K562 (cell line): ENCODE measurements around the gene VWDE. TPM values are rescaled to one million over a fixed set of nuclear protein-coding genes. Genes with fewer than 3 reads are reported as not detected.
A peak's percentile ranks its signal among the peaks of the same experiment; 100 is the strongest.

Experiments used
- ATAC-seq: fragments of 200-7000 bp; cut with Tn5 transposase; 3 replicates; pipeline ENCODE4 v1.9.1; 2020; ENCODE audit warnings: moderate library complexity
- BruUV-seq: library from RNA; stranded (reverse); fragments of 400-500 nt; replicated peaks from 2 replicates; lab custom pipeline; 2021; lab: Mats Ljungman, UMichigan
- CTCF ChIA-PET: fragments of 300-600 bp; formaldehyde crosslinking; extraction: SDS; loops from one replicate; lab custom pipeline; 2021; ENCODE audit warnings: low intra/inter-chr PET ratio; lab: Yijun Ruan, JAX
- POLR2A ChIA-PET: fragments of 300-600, 350-650 bp; sonication (Branson Sonifier 250); formaldehyde crosslinking; extraction: SDS; loops from one replicate; lab custom pipeline; 2021; ENCODE audit warnings: antibody characterized with exemption, inconsistent platforms; lab: Yijun Ruan, JAX
- DNase-seq, 4 experiments: peaks; one replicate each; pipeline versions ENCODE4 v3.0.0 to v3.0.0-alpha.2; 2011 to 2018; ENCODE audit warnings: low spot score in 3 of 4, mixed read lengths in 3 of 4; ENCODE audit errors: extremely low read depth in 1 of 4
- FAIRE-seq: peaks from 2 replicates; lab custom pipeline; 2011; peaks lifted over from hg19 to GRCh38; lab: Jason Lieb, UNC
- H2AFZ ChIP-seq: 2 replicates; pipeline ENCODE4 v1.6.0; 2011; ENCODE audit warnings: low read depth, low read length, control low read depth, inconsistent platforms
- H3K27ac ChIP-seq: fragments of 200-600 bp; 3 replicates; pipeline ENCODE4 v1.8.0; 2011; ENCODE audit warnings: low read depth, mild to moderate bottlenecking, control low read depth, inconsistent platforms, low read length, moderate library complexity, mixed read lengths; ENCODE audit errors: extremely low read depth
- H3K27me3 ChIP-seq, 2 experiments: fragments of 300-600 bp in 1 of 2; 2 replicates in 1 of 2; 3 replicates in 1 of 2; pipeline versions ENCODE4 v1.6.0 to v1.8.0; 2011; ENCODE audit warnings: inconsistent platforms in 2 of 2, low read length in 2 of 2, mild to moderate bottlenecking in 1 of 2, mixed read lengths in 1 of 2, moderate library complexity in 1 of 2; ENCODE audit not compliant: control insufficient read depth in 2 of 2, insufficient read depth in 2 of 2
- H3K36me3 ChIP-seq: fragments of 300-600 bp; 3 replicates; pipeline ENCODE4 v1.8.0; 2011; ENCODE audit warnings: mild to moderate bottlenecking, low read length, inconsistent platforms; ENCODE audit not compliant: control insufficient read depth, insufficient read depth
- H3K4me1 ChIP-seq, 2 experiments: fragments of 200-600 bp in 1 of 2; replicated peaks in 1 of 2; 2 replicates in 1 of 2; 3 replicates in 1 of 2; pipeline versions ENCODE4 v1.5.1 to v1.8.0; 2011; ENCODE audit warnings: inconsistent platforms in 2 of 2, low read length in 2 of 2, mild to moderate bottlenecking in 1 of 2, mixed read lengths in 1 of 2, moderate library complexity in 1 of 2; ENCODE audit not compliant: control insufficient read depth in 2 of 2, insufficient read depth in 2 of 2
- H3K4me2 ChIP-seq: 2 replicates; pipeline ENCODE4 v1.6.1; 2011; ENCODE audit warnings: low read length, control low read depth, inconsistent platforms, mixed read lengths; ENCODE audit not compliant: insufficient read depth
- H3K4me3 ChIP-seq: fragments of 200-600 bp; sonication (generic), shearing (Covaris generic); 2 replicates; pipeline ENCODE4 v1.5.1; 2016; ENCODE audit warnings: control low read depth, inconsistent platforms
- H3K79me2 ChIP-seq: fragments of 200-600 bp; 3 replicates; pipeline ENCODE4 v1.8.0; 2011; ENCODE audit warnings: low read length, inconsistent platforms; ENCODE audit not compliant: control insufficient read depth, insufficient read depth
- H3K9ac ChIP-seq, 2 experiments: 2 replicates each; pipeline versions ENCODE4 v1.6.0 to v1.6.1; 2011; ENCODE audit warnings: low read depth in 2 of 2, low read length in 2 of 2, control low read depth in 1 of 2, inconsistent platforms in 1 of 2, mild to moderate bottlenecking in 1 of 2, mixed read lengths in 1 of 2; ENCODE audit not compliant: insufficient read depth in 1 of 2
- H3K9me1 ChIP-seq: one replicate; pipeline ENCODE4 v1.6.0; 2011; ENCODE audit warnings: inconsistent platforms, mild to moderate bottlenecking, low read length, moderate library complexity; ENCODE audit not compliant: control insufficient read depth, insufficient read depth
- H3K9me3 ChIP-seq: replicated peaks from 2 replicates; pipeline ENCODE4 v1.5.1; 2011; ENCODE audit warnings: low read depth, low read length, inconsistent platforms; ENCODE audit not compliant: control insufficient read depth, insufficient read depth
- H4K20me1 ChIP-seq: replicated peaks from 2 replicates; pipeline ENCODE4 v1.6.1; 2011; ENCODE audit warnings: low read length, inconsistent platforms, mixed read lengths; ENCODE audit not compliant: control insufficient read depth, insufficient read depth
- ARID3A ChIP-seq: IDR thresholded peaks from 2 replicates; pipeline ENCODE4 v1.6.1; 2012; ENCODE audit warnings: low read depth, low read length, improper control_type of control experiment, borderline replicate concordance
- HES1 ChIP-seq: fragments of 450-650 bp; IDR thresholded peaks from 2 replicates; pipeline ENCODE4 v1.6.1; 2016; ENCODE audit warnings: low read depth, mild to moderate bottlenecking, moderate library complexity
- ILF3 ChIP-seq: fragments of 450-650 bp; IDR thresholded peaks from 2 replicates; pipeline ENCODE4 v1.6.1; 2018; ENCODE audit warnings: antibody characterized with exemption, mild to moderate bottlenecking, moderate library complexity, borderline replicate concordance
- RAD21 ChIP-seq, 2 experiments: fragments of 250-450 bp in 1 of 2; fragments of 450-650 bp in 1 of 2; sonication (Bioruptor Pico) in 1 of 2; formaldehyde crosslinking in 1 of 2; IDR thresholded peaks in 1 of 2; conservative IDR thresholded peaks in 1 of 2; 2 replicates each; pipeline versions ENCODE4 v1.4.0 to v1.8.0; 2020 to 2022; ENCODE audit warnings: mild to moderate bottlenecking in 2 of 2, moderate library complexity in 1 of 2
- RBM39 ChIP-seq: fragments of 200-400 bp; formaldehyde crosslinking; optimal IDR thresholded peaks from 2 replicates; pipeline ENCODE3; 2018; ENCODE audit warnings: low read depth, low read length
- SPI1 ChIP-seq: IDR thresholded peaks from 2 replicates; pipeline ENCODE4 v1.6.1; 2011; ENCODE audit warnings: low read depth, low read length, control low read depth, borderline replicate concordance
- ZNF316 ChIP-seq: fragments of 450-650 bp; IDR thresholded peaks from 2 replicates; pipeline ENCODE4 v1.6.1; 2016
- ZNF695 ChIP-seq: fragments of 450-650 bp; formaldehyde crosslinking; IDR thresholded peaks from 2 replicates; pipeline ENCODE4 v1.4.0; 2020; ENCODE audit warnings: mild to moderate bottlenecking, moderate library complexity
- ZNF707 ChIP-seq: fragments of 250-450 bp; sonication (Bioruptor Pico); conservative IDR thresholded peaks from 2 replicates; pipeline ENCODE4 v1.8.0; 2022; ENCODE audit warnings: inconsistent platforms, mild to moderate bottlenecking, moderate library complexity
- WGBS: fragments of 100-300 bp; shearing (Covaris generic); methylation state at CpG from one replicate; pipeline ENCODE4 v1.1.6; 2016; ENCODE audit warnings: low coverage, mixed read lengths; ENCODE audit not compliant: insufficient coverage; ENCODE audit errors: missing lambda C conversion rate; 5-methylcytosine and 5-hydroxymethylcytosine counted together
- in situ Hi-C: fragments of 300-500 bp; cut with MboI; formaldehyde crosslinking; loops from 4 replicates; pipeline ENCODE4 v1.15.0; 2018; ENCODE audit warnings: inconsistent platforms, mixed read lengths
- intact Hi-C: fragments of 100-400 bp; cut with micrococcal nuclease; formaldehyde crosslinking; loops from 2 replicates; pipeline ENCODE4 v1.14.2; 2022
- polyA plus RNA-seq, 8 experiments: library from polyadenylated mRNA; depleted of rRNA in 4 of 8; stranded (reverse) in 5 of 8; unstranded in 3 of 8; fragments of >200 nt; fragmentation: Nextera tagmentation in 2 of 8; fragmentation: Illumina TruSeq in 1 of 8; extraction: Ambion mirVana in 2 of 8; extraction: Trizol in 1 of 8; gene quantifications; 2 replicates each; pipeline versions ENCODE4 v1.2.1 to v1.2.3, GENCODE V29; 2011 to 2014; ENCODE audit warnings: inconsistent platforms in 1 of 8, missing spikeins in 1 of 8
- total RNA-seq, 7 experiments: library from RNA; depleted of rRNA in 6 of 7; stranded (reverse); fragments of >200 nt in 6 of 7; fragmentation: Illumina TruSeq in 2 of 7; extraction: Trizol in 2 of 7; gene quantifications; 2 replicates each; pipeline versions ENCODE4 v1.2.1 to v1.2.3, GENCODE V29; 2011 to 2021; ENCODE audit warnings: low replicate concordance in 1 of 7

VWDE gene
- total and polyA plus RNA-seq, 9 of the 15 experiments (the other 6 are each of a cell fraction or from before 2014, with no cell fraction given): 40.6 to 162 (median 95.2) TPM

- Histone ChIP-seq H3K4me3 (no peak overlapping the region), H3K9me3 (no peaks in the 10 kb centered on the region), H3K9me1 (no peaks in the 10 kb centered on the region), H3K27ac (no peak overlapping the region), H3K79me2 (no peaks in the 10 kb centered on the region), H2AFZ (peak overlapping the region; percentile 5; the same call in 1 of the 2 replicates), H4K20me1 (no peaks in the 10 kb centered on the region), H3K36me3 (no peaks in the 10 kb centered on the region), H3K4me1 (no peaks in the 10 kb centered on the region; a peak in 1 of 5 replicates), H3K27me3 (no peaks in the 10 kb centered on the region), H3K9ac (no peak overlapping the region), H3K4me2 (no peak overlapping the region)
- intact Hi-C loops (no loop called here), in situ Hi-C loops (no loop called here)
- ATAC-seq: no peak
- ChIA-PET POLR2A (no interaction called here), CTCF (no interaction called here)
- WGBS: 27% methylated on average over 5 of the region's 5 CpGs
- FAIRE-seq: no peak
- peak; percentile 56; the same call in 1 of the 2 replicates for TF ChIP-seq ZNF316
- TF ChIP-seq ILF3: no peak
- no peak for DNase-seq
- BruUV-seq: no TSS peak
These were observed 36.6 kb upstream of the VWDE start for GRCh38 chr7:12440229-12440628.

GRCh38 chr7:12436896-12437535 lies 33.4 kb upstream of the VWDE start:
- FAIRE-seq: peak; percentile 61
- TF ChIP-seq ARID3A (no peak), HES1 (no peak), ZNF707 (CRISPR knock-in tag) (no peak), ZNF695 (CRISPR knock-in tag) (no peak), SPI1 (peak; percentile 99), RBM39 (no peak), RAD21 (CRISPR knock-in tag; conservative IDR thresholded peaks at IDR 0.05 in 1 of 2, IDR thresholded peaks at IDR 0.05 in 1 of 2) (peak in 1 of 2 experiments; percentile 55; a peak in 2 of 4 replicates)

More at GRCh38 chr7:12436896-12437535, 33.4 kb upstream of the VWDE start:
- Histone ChIP-seq H3K4me3 (no peak overlapping the region), H3K79me2 (no peaks in the 10 kb centered on the region), H3K27me3 (no peaks in the 10 kb centered on the region), H3K4me1 (peaks cover 0 to 3% of the 10 kb centered on the region in 2 experiments; a peak in 2 of 5 replicates), H3K27ac (no peak overlapping the region), H3K9me1 (no peaks in the 10 kb centered on the region), H3K9ac (0 out of 4 replicates have a peak overlapping the region, but pooled peaks of 1 of the 2 experiments have one; percentile 33), H3K4me2 (no peak overlapping the region; the same call in 1 of the 2 replicates), H3K36me3 (no peaks in the 10 kb centered on the region), H2AFZ (peak overlapping the region; percentile 87), H3K9me3 (no peaks in the 10 kb centered on the region), H4K20me1 (no peaks in the 10 kb centered on the region)
- in situ Hi-C loops: no loop called here
- ATAC-seq: peak; percentile 92
- no TSS peak for BruUV-seq
- 22% methylated on average over 7 of the region's 7 CpGs for WGBS
- ChIA-PET POLR2A (interaction anchor here (1.2 kb wide), 1 partner anchor 14 kb away, joined by 3 read pairs; no protein-coding TSS in a partner anchor), CTCF (no interaction called here)
- intact Hi-C loops: loop anchor here (1.0 kb wide), 1 partner anchor 53 kb away; no protein-coding TSS in a partner anchor
- DNase-seq: peak in 2 of 4 experiments; percentile 19 to 59
